Tibial nerve (tissue), 4 donors: ENCODE data around the gene TGM1. TPM values are rescaled to one million over a fixed set of nuclear protein-coding genes. Genes with fewer than 3 reads are reported as not detected.

ENCODE experiments used
- DNase-seq, 2 donors: peaks; one replicate each; pipeline ENCODE4 v3.0.0-alpha.2; 2019; ENCODE audit warnings: low spot score in 2 of 2
- H3K27ac ChIP-seq, 4 donors: fragments of 200-600 bp; sonication (generic) in 3 of 4; one replicate each; pipeline ENCODE4 v1.5.1; 2017 to 2019; ENCODE audit warnings: mild to moderate bottlenecking in 1 of 4
- H3K27me3 ChIP-seq, 2 donors: fragments of 200-600 bp; sonication (generic) in 1 of 2; one replicate each; pipeline versions ENCODE4 v1.5.1 to v1.6.0; 2017 to 2019
- H3K36me3 ChIP-seq, 3 donors: fragments of 200-600 bp; sonication (generic); one replicate each; pipeline ENCODE4 v1.5.1; 2018 to 2019
- H3K4me1 ChIP-seq, 4 donors: fragments of 200-600 bp; sonication (generic) in 3 of 4; one replicate each; pipeline ENCODE4 v1.5.1; 2017 to 2019
- H3K4me3 ChIP-seq, 4 donors: fragments of 200-600 bp; sonication (generic) in 3 of 4; one replicate each; pipeline ENCODE4 v1.5.1; 2017 to 2019; ENCODE audit warnings: mild to moderate bottlenecking in 1 of 4, moderate library complexity in 1 of 4
- H3K9me3 ChIP-seq, 4 donors: fragments of 200-600 bp; sonication (generic) in 3 of 4; one replicate each; pipeline ENCODE4 v1.5.1; 2017 to 2019
- EP300 ChIP-seq, 2 donors: sonication (generic); formaldehyde crosslinking; IDR thresholded peaks; one replicate each; pipeline ENCODE4 v1.6.1; 2017; ENCODE audit warnings: antibody characterized with exemption in 2 of 2, mild to moderate bottlenecking in 1 of 2
- POLR2A ChIP-seq, 2 donors: fragments of 450-650 bp; IDR thresholded peaks; one replicate each; pipeline ENCODE4 v1.6.1; 2017; ENCODE audit warnings: antibody characterized with exemption in 2 of 2, mild to moderate bottlenecking in 2 of 2, moderate library complexity in 2 of 2
- WGBS, 2 donors: methylation state at CpG; one replicate each; pipeline ENCODE4 v1.1.5; 2018; 5-methylcytosine and 5-hydroxymethylcytosine counted together
- total RNA-seq, 4 donors: library from RNA; depleted of rRNA; stranded (reverse); fragments of >200 nt; gene quantifications; one replicate each; pipeline ENCODE4 v1.1.0, GENCODE V29; 2016
- TF ChIP-seq, protein P1 (sequence below), 5 experiments: fragments of 200-600 bp in 3 of 5; fragments of 450-650 bp in 2 of 5; sonication (generic) in 3 of 5; IDR thresholded peaks; one replicate each; pipeline ENCODE4 v1.5.1; 2016 to 2019; ENCODE audit warnings: antibody characterized with exemption in 5 of 5, mild to moderate bottlenecking in 3 of 5, moderate library complexity in 2 of 5

TGM1 gene
- total RNA-seq, 4 donors from 2014 or later: 13.5 to 53.5 (median 19.4) TPM

DNA sequence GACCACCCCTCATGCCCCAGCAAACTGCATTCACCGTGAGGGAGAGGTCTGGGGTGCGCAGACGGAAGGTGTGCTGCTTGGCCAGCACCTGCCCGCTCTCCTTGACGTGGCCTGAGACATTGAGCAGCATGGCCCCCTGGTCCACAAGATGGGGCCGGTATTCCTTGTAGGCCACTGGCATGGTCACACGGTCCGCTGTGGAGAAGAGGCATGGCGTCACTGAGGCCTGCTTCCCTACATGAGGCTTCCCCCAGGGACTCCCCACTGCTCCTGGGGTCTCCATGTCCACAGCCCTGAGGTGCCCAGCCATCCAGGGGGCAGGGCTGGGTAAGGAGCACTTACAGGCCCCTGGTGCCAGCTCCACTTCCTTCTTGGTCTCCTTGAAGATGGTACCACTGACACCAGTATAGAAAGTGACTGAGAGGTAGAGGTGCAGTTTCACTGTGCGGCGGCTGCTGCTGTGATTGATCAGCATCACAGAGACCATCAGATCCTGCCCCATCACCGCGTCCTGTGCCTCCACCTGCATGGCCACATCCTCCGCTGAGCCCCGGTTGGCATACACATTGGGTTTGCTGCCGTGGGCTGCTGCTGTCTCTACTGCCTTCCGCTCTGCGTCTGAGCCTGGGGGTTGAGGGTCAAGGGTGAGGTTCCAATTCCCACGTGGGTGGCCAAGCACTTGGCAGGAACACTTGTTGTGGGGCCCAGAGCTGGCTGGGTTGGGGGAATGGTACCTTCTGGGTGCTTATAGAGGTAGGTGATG is 8.2 kb downstream of the TGM1 start:
- Histone ChIP-seq H3K4me1 (peaks cover 0 to 12% (median 0%) of the 10 kb centered on the region in 4 donors), H3K4me3 (no peak overlapping the region), H3K9me3 (no peaks in the 10 kb centered on the region), H3K27me3 (no peaks in the 10 kb centered on the region), H3K27ac (no peak overlapping the region), H3K36me3 (peaks cover 0 to 66% (median 0%) of the 10 kb centered on the region in 3 donors)
- DNase-seq: no peak
- TF ChIP-seq, protein P1, sequence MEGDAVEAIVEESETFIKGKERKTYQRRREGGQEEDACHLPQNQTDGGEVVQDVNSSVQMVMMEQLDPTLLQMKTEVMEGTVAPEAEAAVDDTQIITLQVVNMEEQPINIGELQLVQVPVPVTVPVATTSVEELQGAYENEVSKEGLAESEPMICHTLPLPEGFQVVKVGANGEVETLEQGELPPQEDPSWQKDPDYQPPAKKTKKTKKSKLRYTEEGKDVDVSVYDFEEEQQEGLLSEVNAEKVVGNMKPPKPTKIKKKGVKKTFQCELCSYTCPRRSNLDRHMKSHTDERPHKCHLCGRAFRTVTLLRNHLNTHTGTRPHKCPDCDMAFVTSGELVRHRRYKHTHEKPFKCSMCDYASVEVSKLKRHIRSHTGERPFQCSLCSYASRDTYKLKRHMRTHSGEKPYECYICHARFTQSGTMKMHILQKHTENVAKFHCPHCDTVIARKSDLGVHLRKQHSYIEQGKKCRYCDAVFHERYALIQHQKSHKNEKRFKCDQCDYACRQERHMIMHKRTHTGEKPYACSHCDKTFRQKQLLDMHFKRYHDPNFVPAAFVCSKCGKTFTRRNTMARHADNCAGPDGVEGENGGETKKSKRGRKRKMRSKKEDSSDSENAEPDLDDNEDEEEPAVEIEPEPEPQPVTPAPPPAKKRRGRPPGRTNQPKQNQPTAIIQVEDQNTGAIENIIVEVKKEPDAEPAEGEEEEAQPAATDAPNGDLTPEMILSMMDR (IDR thresholded peaks at IDR 0.05): no peak
- no peak for TF ChIP-seq EP300 (IDR thresholded peaks at IDR 0.05)
- no peak for TF ChIP-seq POLR2A (IDR thresholded peaks at IDR 0.05)
- WGBS, 2 donors: 87 to 90% methylated on average over 16 to 19 of the region's 19 CpGs

DNA sequence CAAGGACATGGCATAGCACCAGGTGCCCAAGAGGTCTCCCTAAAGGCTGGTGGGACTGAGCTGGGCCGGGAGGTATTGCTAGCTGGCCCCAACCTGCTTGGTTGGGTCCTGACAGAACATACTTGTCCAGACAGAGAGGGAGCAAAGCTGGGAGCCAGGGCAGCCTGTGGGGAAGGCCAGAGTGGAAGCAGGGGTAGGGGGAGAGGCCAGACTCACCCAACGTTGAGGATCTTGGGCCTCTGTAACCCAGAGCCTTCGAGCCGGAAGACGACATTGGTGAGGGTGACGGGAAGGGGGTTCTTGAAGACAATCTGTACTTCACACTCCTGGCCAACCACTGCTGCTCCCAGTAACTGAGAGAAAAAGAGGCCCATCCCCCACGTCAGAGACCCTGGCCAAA is 9.0 kb downstream of the TGM1 start:
- H3K27ac ChIP-seq: no peak overlapping the region
- DNase-seq: no peak

DNA sequence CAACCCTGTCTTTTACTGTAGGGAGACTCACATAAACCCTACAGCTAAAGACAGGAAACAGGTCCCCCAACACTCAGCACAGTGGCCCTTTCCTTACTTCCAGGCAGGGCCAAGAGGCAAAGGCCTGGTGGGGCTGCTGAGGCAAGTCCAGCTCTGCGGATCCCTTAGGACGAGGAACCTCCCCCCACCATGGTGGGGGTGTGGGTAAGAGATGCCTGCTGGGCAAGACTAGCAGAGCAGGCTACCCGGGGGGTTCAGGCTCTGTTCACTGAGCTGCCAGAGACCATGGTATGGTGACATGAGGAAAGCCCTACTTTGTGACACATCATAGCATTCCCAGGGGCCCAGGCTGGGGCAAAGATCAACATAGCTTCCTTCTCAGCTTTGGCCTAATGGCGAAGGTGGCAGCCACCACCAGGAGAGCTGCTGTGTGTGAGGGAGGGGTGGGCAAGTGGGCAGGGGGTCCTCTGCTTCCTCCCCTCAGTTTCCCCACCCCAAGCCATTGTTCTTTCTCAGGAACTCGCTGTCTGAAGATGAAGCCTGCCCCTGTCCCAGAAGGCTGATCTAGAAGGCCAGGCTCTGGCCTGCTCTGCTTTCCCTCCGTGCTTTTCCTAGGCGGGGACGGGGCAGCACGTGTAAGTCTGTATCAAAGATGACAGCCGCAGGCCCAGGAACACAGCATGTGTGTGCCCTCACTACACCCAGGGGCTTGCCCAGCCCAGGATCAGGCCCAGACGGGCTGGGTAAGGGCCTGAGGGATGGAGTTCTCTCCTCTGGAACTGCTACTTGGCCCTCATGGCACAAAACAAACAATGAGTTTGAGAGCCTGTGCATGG is 10.5 kb downstream of the TGM1 start:
- no peaks in the 10 kb centered on the region for H3K27me3 ChIP-seq
- no peak overlapping the region for H3K4me3 ChIP-seq
- H3K4me1 ChIP-seq: no peaks in the 10 kb centered on the region
- 80 to 85% methylated on average over 11 of the region's 11 CpGs for WGBS, 2 donors
- DNase-seq: no peak
- no peaks in the 10 kb centered on the region for H3K9me3 ChIP-seq
- TF ChIP-seq, protein P1 (IDR thresholded peaks at IDR 0.05): no peak
- no peak for TF ChIP-seq POLR2A (IDR thresholded peaks at IDR 0.05)
- no peak for TF ChIP-seq EP300 (IDR thresholded peaks at IDR 0.05)
- peaks cover 0 to 56% (median 0%) of the 10 kb centered on the region in 3 donors for H3K36me3 ChIP-seq
- H3K27ac ChIP-seq: no peak overlapping the region

More for the DNA sequence above, 9.0 kb downstream of the TGM1 start:
- Histone ChIP-seq H3K9me3 (no peaks in the 10 kb centered on the region), H3K4me1 (peaks cover 0 to 5% (median 0%) of the 10 kb centered on the region in 4 donors), H3K36me3 (peaks cover 0 to 61% (median 0%) of the 10 kb centered on the region in 3 donors), H3K4me3 (no peak overlapping the region), H3K27me3 (no peaks in the 10 kb centered on the region)
- 85 to 88% methylated on average over 7 of the region's 7 CpGs for WGBS, 2 donors
- no peak for TF ChIP-seq EP300 (IDR thresholded peaks at IDR 0.05)

DNA sequence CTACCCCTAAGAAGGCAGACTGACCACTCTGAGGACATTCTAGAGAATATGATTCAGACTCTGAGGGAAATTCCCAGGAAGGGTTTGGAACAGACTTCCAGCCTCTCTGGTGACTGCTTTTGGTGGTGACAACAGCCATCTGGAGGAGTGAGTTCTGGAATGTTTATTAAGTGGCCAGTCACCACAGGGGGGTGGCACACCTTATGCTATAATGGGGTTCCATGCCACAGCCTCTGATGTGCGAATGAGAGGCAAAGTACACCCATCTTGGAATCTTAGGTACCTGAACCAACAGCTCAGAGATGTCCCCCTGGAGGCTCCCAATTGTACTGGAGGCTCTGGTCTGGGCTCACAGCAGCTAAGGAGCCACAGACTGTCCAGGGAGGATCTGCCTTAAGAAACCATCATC is 11.1 kb downstream of the TGM1 start:
- Histone ChIP-seq H3K4me3 (no peak overlapping the region), H3K9me3 (no peaks in the 10 kb centered on the region), H3K36me3 (peaks cover 0 to 56% (median 0%) of the 10 kb centered on the region in 3 donors), H3K27me3 (no peaks in the 10 kb centered on the region), H3K4me1 (no peaks in the 10 kb centered on the region), H3K27ac (no peak overlapping the region)
- WGBS, 2 donors: 80 to 93% methylated on average over 1 of the region's 1 CpG
- no peak for DNase-seq
- TF ChIP-seq, protein P1 (IDR thresholded peaks at IDR 0.05): no peak
- no peak for TF ChIP-seq POLR2A (IDR thresholded peaks at IDR 0.05)
- no peak for TF ChIP-seq EP300 (IDR thresholded peaks at IDR 0.05)

DNA sequence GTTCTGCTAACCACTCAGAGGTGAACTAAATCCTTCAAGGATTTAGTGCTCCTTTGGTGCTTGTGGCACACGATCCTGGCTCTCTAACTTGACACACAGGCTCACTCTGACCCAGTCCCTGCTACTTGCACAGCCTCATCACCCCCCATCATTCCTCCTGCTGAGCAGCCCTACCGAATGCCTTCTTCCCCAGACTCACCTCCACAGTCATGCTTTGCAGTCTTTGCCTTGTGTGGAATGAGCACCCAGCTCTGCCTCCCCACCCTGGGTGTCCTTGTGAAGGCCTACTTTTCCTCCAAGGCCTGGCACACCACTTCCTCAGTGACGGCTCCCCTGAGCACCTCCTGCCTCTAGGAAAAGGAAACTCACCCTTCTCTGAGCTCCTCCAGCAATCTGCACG is 12.6 kb downstream of the TGM1 start:
- no peak for DNase-seq
- no peaks in the 10 kb centered on the region for H3K9me3 ChIP-seq
- H3K27me3 ChIP-seq: no peaks in the 10 kb centered on the region
- H3K27ac ChIP-seq: no peak overlapping the region
- no peaks in the 10 kb centered on the region for H3K4me1 ChIP-seq
- 50 to 55% methylated on average over 4 of the region's 4 CpGs for WGBS, 2 donors
- no peak for TF ChIP-seq EP300 (IDR thresholded peaks at IDR 0.05)
- TF ChIP-seq, protein P1 (IDR thresholded peaks at IDR 0.05): no peak
- no peak for TF ChIP-seq POLR2A (IDR thresholded peaks at IDR 0.05)
- H3K4me3 ChIP-seq: no peak overlapping the region
- peaks cover 0 to 49% (median 0%) of the 10 kb centered on the region in 3 donors for H3K36me3 ChIP-seq
